ENCODE data around the gene ANOS1.

GRCh38 chrX:8684201-8684965, 47.6 kb downstream of the ANOS1 start:
- TF ChIP-seq ZFP3 (CRISPR knock-in tag; IDR thresholded peaks at IDR 0.05) (no peak), SNAI2 (CRISPR knock-in tag; IDR thresholded peaks at IDR 0.05) (no peak), ZC3H10 (CRISPR knock-in tag; IDR thresholded peaks at IDR 0.05) (no peak), PATZ1 (CRISPR knock-in tag; IDR thresholded peaks at IDR 0.05; ENCODE audit: borderline replicate concordance) (no peak), TCF4 (CRISPR knock-in tag; IDR thresholded peaks at IDR 0.05; ENCODE audit: borderline replicate concordance) (no peak), ZNF70 (CRISPR knock-in tag; IDR thresholded peaks at IDR 0.05) (no peak), ESRRG (CRISPR knock-in tag; IDR thresholded peaks at IDR 0.05) (no peak), TSHZ2 (CRISPR knock-in tag; IDR thresholded peaks at IDR 0.05) (no peak), ZNF565 (CRISPR knock-in tag; conservative IDR thresholded peaks at IDR 0.05; ENCODE audit: low read depth) (no peak), ISL1 (CRISPR knock-in tag; IDR thresholded peaks at IDR 0.05) (no peak), CREB5 (CRISPR knock-in tag; IDR thresholded peaks at IDR 0.05; ENCODE audit: low read depth) (no peak)
- TF ChIP-seq, protein P1, sequence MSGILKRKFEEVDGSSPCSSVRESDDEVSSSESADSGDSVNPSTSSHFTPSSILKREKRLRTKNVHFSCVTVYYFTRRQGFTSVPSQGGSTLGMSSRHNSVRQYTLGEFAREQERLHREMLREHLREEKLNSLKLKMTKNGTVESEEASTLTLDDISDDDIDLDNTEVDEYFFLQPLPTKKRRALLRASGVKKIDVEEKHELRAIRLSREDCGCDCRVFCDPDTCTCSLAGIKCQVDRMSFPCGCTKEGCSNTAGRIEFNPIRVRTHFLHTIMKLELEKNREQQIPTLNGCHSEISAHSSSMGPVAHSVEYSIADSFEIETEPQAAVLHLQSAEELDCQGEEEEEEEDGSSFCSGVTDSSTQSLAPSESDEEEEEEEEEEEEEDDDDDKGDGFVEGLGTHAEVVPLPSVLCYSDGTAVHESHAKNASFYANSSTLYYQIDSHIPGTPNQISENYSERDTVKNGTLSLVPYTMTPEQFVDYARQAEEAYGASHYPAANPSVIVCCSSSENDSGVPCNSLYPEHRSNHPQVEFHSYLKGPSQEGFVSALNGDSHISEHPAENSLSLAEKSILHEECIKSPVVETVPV (CRISPR knock-in tag; IDR thresholded peaks at IDR 0.05): no peak

Data from SK-N-SH treated with all-trans-retinoic acid at 6 μM for 48 hours (cell line).